GM21576 (cell line): ENCODE results near the gene PRR15L.
"Not testable (repeated sequence)": the region's sequence is repeated elsewhere in the genome, so short reads cannot be mapped to it uniquely, and the experiment has no call there.

ENCODE experiments used
- ATAC-seq: cut with Tn5 transposase; IDR thresholded peaks from one replicate; pipeline ENCODE4 v1.9.1; 2021; ENCODE audit warnings: mild to moderate bottlenecking, moderate library complexity; ENCODE audit not compliant: unreplicated experiment

The PRR15L gene

GRCh38 chr17:47941246-47942095, 16.2 kb downstream of the PRR15L start, which contains the start of gene PNPO:
Gene PNPO (plus strand): TSS chr17:47941571. CDS start chr17:47941676, 105 bp downstream.
- ATAC-seq, result peak; percentile 87

GRCh38 chr17:47937941-47938340, 19.7 kb downstream of the PRR15L start:
- no peak for ATAC-seq

- no peak for ATAC-seq
Observed at GRCh38 chr17:47935961-47936360, 21.7 kb downstream of the PRR15L start.

- not testable (repeated sequence) for ATAC-seq
Observed at GRCh38 chr17:47935468-47935867, 22.2 kb downstream of the PRR15L start.

GRCh38 chr17:47934856-47935255, 22.8 kb downstream of the PRR15L start:
- no peak for ATAC-seq

GRCh38 chr17:47931848-47932247, 25.8 kb downstream of the PRR15L start:
- no peak for ATAC-seq

- no peak for ATAC-seq
Observed at GRCh38 chr17:47929218-47930000, 28.3 kb downstream of the PRR15L start.

GRCh38 chr17:47928415-47928814, 29.3 kb downstream of the PRR15L start:
- ATAC-seq, result no peak

- no peak for ATAC-seq
Observed at GRCh38 chr17:47927821-47928400, 29.8 kb downstream of the PRR15L start.

- ATAC-seq, result no peak
Observed at GRCh38 chr17:47925678-47925988, 32.0 kb downstream of the PRR15L start.

GRCh38 chr17:47924785-47925677, 32.7 kb downstream of the PRR15L start:
- no peak for ATAC-seq

- ATAC-seq, result not testable (repeated sequence)
Observed at GRCh38 chr17:47919889-47920288, 37.8 kb downstream of the PRR15L start.

- no peak for ATAC-seq
Observed at GRCh38 chr17:47918991-47919390, 38.7 kb downstream of the PRR15L start.

GRCh38 chr17:47918006-47918405, 39.7 kb downstream of the PRR15L start:
- ATAC-seq, result no peak

GRCh38 chr17:47917581-47917980, 40.1 kb downstream of the PRR15L start:
- no peak for ATAC-seq

- ATAC-seq, result no peak
Observed at GRCh38 chr17:47916489-47917208, 41.0 kb downstream of the PRR15L start.

GRCh38 chr17:47915776-47916398, 41.8 kb downstream of the PRR15L start:
- ATAC-seq, result no peak

GRCh38 chr17:47914306-47914948, 43.3 kb downstream of the PRR15L start:
- ATAC-seq, result no peak

- ATAC-seq, result no peak
Observed at GRCh38 chr17:47913050-47913449, 44.6 kb downstream of the PRR15L start.
